H1 (cell line): Measurements from ENCODE around the gene DAB2IP. TPM values are rescaled to one million over a fixed set of nuclear protein-coding genes. Genes with fewer than 3 reads are reported as not detected.
A peak's percentile ranks its signal among the peaks of the same experiment; 100 is the strongest.

Experiments
- CTCF ChIA-PET: fragments of 300-600 bp; sonication (Branson Sonifier 250); formaldehyde crosslinking; loops from one replicate; lab custom pipeline; 2021; ENCODE audit not compliant: partially characterized antibody; lab: Charles Lee
- POLR2A ChIA-PET: fragments of 300-600 bp; sonication (Branson Sonifier 250); formaldehyde crosslinking; loops from one replicate; lab custom pipeline; 2021; ENCODE audit warnings: inconsistent platforms; ENCODE audit not compliant: partially characterized antibody; lab: Charles Lee
- DNase-seq, 2 experiments: peaks; one replicate each; pipeline versions ENCODE4 v3.0.0 to v3.0.0-alpha.2; 2010 to 2022; ENCODE audit warnings: low spot score in 2 of 2, low read depth in 1 of 2, mixed read lengths in 1 of 2
- FAIRE-seq: peaks from 2 replicates; lab custom pipeline; 2011; peaks lifted over from hg19 to GRCh38; lab: Jason Lieb, UNC
- H2AFZ ChIP-seq: 2 replicates; pipeline ENCODE4 v1.8.1; 2012; ENCODE audit warnings: low read length, inconsistent platforms
- H2AK5ac ChIP-seq: 2 replicates; pipeline ENCODE4 v1.6.1; 2013; ENCODE audit warnings: low read depth, low read length
- H2BK120ac ChIP-seq: replicated peaks from 2 replicates; pipeline ENCODE3; 2013; ENCODE audit warnings: low read depth, low read length, inconsistent platforms
- H2BK12ac ChIP-seq: 2 replicates; pipeline ENCODE4 v1.6.1; 2013; ENCODE audit warnings: low read depth, low read length
- H2BK15ac ChIP-seq: 2 replicates; pipeline ENCODE4 v1.6.1; 2013; ENCODE audit warnings: low read length
- H2BK20ac ChIP-seq: 2 replicates; pipeline ENCODE4 v1.6.1; 2013; ENCODE audit warnings: low read length
- H2BK5ac ChIP-seq: 2 replicates; pipeline ENCODE4 v1.6.1; 2013; ENCODE audit warnings: low read depth, low read length
- H3K14ac ChIP-seq: 2 replicates; pipeline ENCODE4 v1.6.1; 2013; ENCODE audit warnings: inconsistent platforms; ENCODE audit not compliant: insufficient read length
- H3K18ac ChIP-seq: 2 replicates; pipeline ENCODE4 v1.6.1; 2013; ENCODE audit warnings: low read length; ENCODE audit errors: extremely low read depth
- H3K23ac ChIP-seq: 2 replicates; pipeline ENCODE4 v1.6.1; 2013; ENCODE audit warnings: inconsistent platforms; ENCODE audit not compliant: insufficient read length
- H3K23me2 ChIP-seq: 2 replicates; pipeline ENCODE4 v1.6.1; 2013; ENCODE audit warnings: low read depth, low read length
- H3K27ac ChIP-seq: 2 replicates; pipeline ENCODE4 v1.6.1; 2011; ENCODE audit warnings: low read depth, low read length, inconsistent platforms
- H3K27me3 ChIP-seq, 4 experiments: replicated peaks in 1 of 4; 1 replicate in 1 of 4; 2 replicates in 3 of 4; pipeline versions ENCODE4 v1.6.1 to v1.8.1; 2011 to 2013; ENCODE audit warnings: low read length in 3 of 4, mild to moderate bottlenecking in 3 of 4, inconsistent platforms in 2 of 4, mixed read lengths in 2 of 4, moderate library complexity in 1 of 4; ENCODE audit not compliant: control insufficient read depth in 3 of 4, insufficient read depth in 3 of 4; ENCODE audit errors: extremely low read depth in 1 of 4
- H3K36me3 ChIP-seq, 4 experiments: 2 replicates each; pipeline versions ENCODE4 v1.6.1 to v1.8.1; 2011 to 2013; ENCODE audit warnings: mild to moderate bottlenecking in 4 of 4, low read length in 3 of 4, moderate library complexity in 2 of 4, control low read depth in 1 of 4, inconsistent platforms in 1 of 4; ENCODE audit not compliant: insufficient read depth in 4 of 4, control insufficient read depth in 2 of 4
- H3K4ac ChIP-seq: replicated peaks from 2 replicates; pipeline ENCODE3; 2013; ENCODE audit warnings: low read length, low read depth, mixed read lengths, inconsistent platforms; ENCODE audit not compliant: insufficient read length
- H3K4me1 ChIP-seq, 4 experiments: replicated peaks in 1 of 4; 1 replicate in 1 of 4; 2 replicates in 3 of 4; pipeline versions ENCODE4 v1.6.1 to v1.8.1; 2011 to 2013; ENCODE audit warnings: low read length in 3 of 4, inconsistent platforms in 2 of 4, mixed read lengths in 1 of 4; ENCODE audit not compliant: insufficient read depth in 4 of 4, control insufficient read depth in 3 of 4
- H3K4me2 ChIP-seq, 2 experiments: 2 replicates each; pipeline versions ENCODE4 v1.6.1 to v1.8.1; 2011 to 2013; ENCODE audit warnings: low read depth in 2 of 2, low read length in 2 of 2, control low read depth in 1 of 2, inconsistent platforms in 1 of 2, mild to moderate bottlenecking in 1 of 2; ENCODE audit not compliant: insufficient read depth in 1 of 2
- H3K4me3 ChIP-seq, 4 experiments: fragments of 200-600, 300-600 bp in 1 of 4; sonication (generic), shearing (Covaris generic), sonication (Bioruptor Twin) in 1 of 4; 2 replicates each; pipeline versions ENCODE4 v1.5.1 to v1.8.1; 2011 to 2016; ENCODE audit warnings: low read length in 4 of 4, low read depth in 3 of 4, control low read depth in 2 of 4, inconsistent platforms in 2 of 4, mild to moderate bottlenecking in 2 of 4, mixed read lengths in 1 of 4, moderate library complexity in 1 of 4; ENCODE audit not compliant: insufficient read depth in 2 of 4; ENCODE audit errors: extremely low read depth in 1 of 4
- H3K56ac ChIP-seq: replicated peaks from 2 replicates; pipeline ENCODE3; 2013; ENCODE audit warnings: low read depth, mild to moderate bottlenecking, mixed read lengths, low read length, inconsistent platforms; ENCODE audit not compliant: insufficient read length
- H3K79me1 ChIP-seq: 2 replicates; pipeline ENCODE4 v1.6.1; 2013; ENCODE audit warnings: low read depth, low read length, control low read depth
- H3K79me2 ChIP-seq, 2 experiments: 2 replicates each; pipeline versions ENCODE4 v1.6.1 to v1.8.1; 2012 to 2013; ENCODE audit warnings: low read length in 2 of 2, mild to moderate bottlenecking in 2 of 2, inconsistent platforms in 1 of 2; ENCODE audit not compliant: insufficient read depth in 2 of 2, control insufficient read depth in 1 of 2
- H3K9ac ChIP-seq, 4 experiments: replicated peaks in 1 of 4; 1 replicate in 1 of 4; 2 replicates in 3 of 4; pipeline versions ENCODE4 v1.6.1 to v1.8.1; 2011 to 2013; ENCODE audit warnings: low read depth in 3 of 4, low read length in 3 of 4, control low read depth in 2 of 4, mild to moderate bottlenecking in 2 of 4, moderate library complexity in 2 of 4, inconsistent platforms in 1 of 4; ENCODE audit errors: extremely low read depth in 1 of 4
- H3K9me3 ChIP-seq, 2 experiments: 2 replicates each; pipeline versions ENCODE4 v1.6.1 to v1.8.1; 2012 to 2013; ENCODE audit warnings: mild to moderate bottlenecking in 2 of 2, moderate library complexity in 2 of 2, control low read depth in 1 of 2, inconsistent platforms in 1 of 2, low read depth in 1 of 2, low read length in 1 of 2, mixed read lengths in 1 of 2; ENCODE audit not compliant: insufficient read depth in 2 of 2
- H4K20me1 ChIP-seq, 2 experiments: replicated peaks in 1 of 2; 2 replicates each; pipeline versions ENCODE3 to v1.8.1; 2011 to 2013; ENCODE audit warnings: inconsistent platforms in 2 of 2, low read length in 2 of 2, mild to moderate bottlenecking in 1 of 2; ENCODE audit not compliant: insufficient read depth in 2 of 2, control insufficient read depth in 1 of 2
- H4K5ac ChIP-seq: 2 replicates; pipeline ENCODE4 v1.6.1; 2013; ENCODE audit warnings: low read length, low read depth, mixed read lengths, inconsistent platforms; ENCODE audit not compliant: insufficient read length
- H4K8ac ChIP-seq: 2 replicates; pipeline ENCODE4 v1.8.0; 2013; ENCODE audit warnings: mild to moderate bottlenecking, moderate library complexity, low read length, inconsistent platforms; ENCODE audit not compliant: insufficient read depth; ENCODE audit errors: extremely low read depth
- H4K91ac ChIP-seq: replicated peaks from 2 replicates; pipeline ENCODE3; 2013; ENCODE audit warnings: low read length, mixed read lengths, inconsistent platforms; ENCODE audit not compliant: insufficient read length
- CBX8 ChIP-seq: fragments of 300-800, 300-1000 bp; sonication (generic); IDR thresholded peaks from 2 replicates; pipeline ENCODE4 v1.7.1; 2016; ENCODE audit warnings: low read depth, low read length, borderline replicate concordance
- EGR1 ChIP-seq: IDR thresholded peaks from 2 replicates; pipeline ENCODE4 v1.6.1; 2011; ENCODE audit warnings: low read depth, low read length, borderline replicate concordance
- FOSL1 ChIP-seq: IDR thresholded peaks from 2 replicates; pipeline ENCODE4 v1.6.1; 2011; ENCODE audit warnings: mild to moderate bottlenecking, low read depth, low read length, moderate library complexity; ENCODE audit not compliant: insufficient read depth
- GABPA ChIP-seq: IDR thresholded peaks from 2 replicates; pipeline ENCODE4 v1.6.1; 2011; ENCODE audit warnings: mild to moderate bottlenecking, low read length, moderate library complexity, borderline replicate concordance; ENCODE audit not compliant: insufficient read depth
- PHF8 ChIP-seq: fragments of 200-600 bp; sonication (generic); conservative IDR thresholded peaks from 2 replicates; pipeline ENCODE4 v1.7.1; 2012; ENCODE audit warnings: low read depth, mild to moderate bottlenecking, inconsistent platforms, low read length, moderate library complexity
- RFX5 ChIP-seq: IDR thresholded peaks from 2 replicates; pipeline ENCODE4 v1.6.1; 2011; ENCODE audit warnings: low read depth, low read length, improper control_type of control experiment, borderline replicate concordance
- SIN3A ChIP-seq, 2 experiments: IDR thresholded peaks in 1 of 2; conservative IDR thresholded peaks in 1 of 2; 2 replicates each; pipeline ENCODE4 v1.6.1; 2011 to 2012; ENCODE audit warnings: low read length in 2 of 2, improper control_type of control experiment in 1 of 2, low read depth in 1 of 2, mild to moderate bottlenecking in 1 of 2
- SIRT6 ChIP-seq: IDR thresholded peaks from one replicate; pipeline ENCODE4 v1.7.1; 2012; ENCODE audit warnings: low read length, inconsistent platforms
- SP4 ChIP-seq: IDR thresholded peaks from 2 replicates; pipeline ENCODE4 v1.6.1; 2012; ENCODE audit warnings: low read length, inconsistent platforms
- SUZ12 ChIP-seq: fragments of 200-600 bp; sonication (generic); IDR thresholded peaks from 2 replicates; pipeline ENCODE4 v1.6.1; 2012; ENCODE audit warnings: mild to moderate bottlenecking, inconsistent platforms, low read length, moderate library complexity, mixed read lengths
- YY1 ChIP-seq: IDR thresholded peaks from 2 replicates; pipeline ENCODE4 v1.6.1; 2011; ENCODE audit warnings: low read depth, mild to moderate bottlenecking, low read length
- WGBS, 2 experiments: shearing (Covaris generic) in 1 of 2; methylation state at CpG; one replicate each; pipeline versions ENCODE4 v1.1.6 to v1.1.7; 2013 to 2015; ENCODE audit warnings: low lambda C conversion rate in 2 of 2, mixed read lengths in 2 of 2, inconsistent platforms in 1 of 2, low coverage in 1 of 2, missing lambda C conversion rate in 1 of 2; ENCODE audit not compliant: insufficient replicate concordance in 2 of 2, insufficient coverage in 1 of 2, insufficient read length in 1 of 2; ENCODE audit errors: extremely low coverage in 1 of 2, missing lambda C conversion rate in 1 of 2; 5-methylcytosine and 5-hydroxymethylcytosine counted together
- polyA plus RNA-seq, 7 experiments: library from polyadenylated mRNA; depleted of rRNA in 3 of 7; stranded (reverse) in 5 of 7; unstranded in 2 of 7; fragments of >200 nt in 5 of 7; fragments of 200-250 nt in 2 of 7; gene quantifications; 1 replicate in 5 of 7; 2 replicates in 1 of 7; 4 replicates in 1 of 7; pipeline versions ENCODE4 v1.2.1 to v1.2.3, GENCODE V29; 2011 to 2013; ENCODE audit warnings: missing spikeins in 2 of 7, mixed read lengths in 2 of 7
- total RNA-seq: library from RNA; stranded (reverse); fragmentation: NEBNext Ultra II Directional; extraction: Animal tissue kit (Norgen Biotek cat#: 25700); gene quantifications from 2 replicates; pipeline ENCODE4 v1.2.1, GENCODE V29; 2021

Gene DAB2IP
- total and polyA plus RNA-seq, 2 of the 8 experiments (the other 6 are each of a cell fraction or from before 2014, with no cell fraction given) = 19.7 to 39.5 TPM

DNA sequence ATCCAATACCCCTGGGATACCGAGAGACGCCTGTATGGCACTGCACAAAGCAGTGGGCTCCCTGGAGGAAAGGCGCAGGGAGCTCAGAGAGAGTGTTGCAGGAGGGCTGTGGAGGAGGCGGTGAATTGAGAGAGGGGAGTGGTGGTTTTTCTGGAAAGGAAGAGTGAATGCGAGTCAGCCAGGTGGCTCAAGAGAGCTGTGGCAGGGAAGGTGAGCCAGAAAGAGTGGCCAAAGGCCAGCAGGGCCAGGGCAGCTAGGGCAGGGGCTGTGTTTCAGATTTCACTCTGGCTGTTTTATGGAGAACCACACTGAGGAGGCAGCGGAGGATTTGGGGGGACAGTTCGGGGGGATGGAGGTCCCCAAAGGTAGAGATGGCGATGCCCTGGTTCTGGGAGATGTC, 13.0 kb upstream of the DAB2IP start:
- WGBS, 2 experiments = 91% methylated on average over 8 of the region's 8 CpGs; no CpG with 5 or more reads in 1 of the 2 experiments

More for the DNA sequence above, 13.0 kb upstream of the DAB2IP start:
- H3K23me2 ChIP-seq = no peaks in the 10 kb centered on the region
- no peak overlapping the region for H2BK120ac ChIP-seq
- H3K14ac ChIP-seq = no peak overlapping the region
- no peaks in the 10 kb centered on the region for H3K9me3 ChIP-seq
- H3K36me3 ChIP-seq = no peaks in the 10 kb centered on the region
- CTCF ChIA-PET = interaction anchor here (0.7 to 24.2 kb wide), 18 partner anchors 7 to 351 kb away, joined by 3 to 670 read pairs (median 4); no protein-coding TSS in a partner anchor
- no peak overlapping the region for H3K27ac ChIP-seq
- H2BK12ac ChIP-seq = no peak overlapping the region
- no peaks in the 10 kb centered on the region; a peak in 1 of 4 replicates for H3K79me2 ChIP-seq
- no peak overlapping the region for H2BK15ac ChIP-seq
- no peaks in the 10 kb centered on the region for H3K27me3 ChIP-seq
- H3K4me2 ChIP-seq = no peak overlapping the region
- no peak overlapping the region for H2AFZ ChIP-seq
- H4K20me1 ChIP-seq = peaks cover 6 to 15% of the 10 kb centered on the region in 2 experiments
- H3K18ac ChIP-seq = no peak overlapping the region
- peaks cover 0 to 20% (median 13%) of the 10 kb centered on the region in 4 experiments; a peak in 5 of 7 replicates for H3K4me1 ChIP-seq
- no peak overlapping the region for H3K23ac ChIP-seq
- no peak overlapping the region for H3K56ac ChIP-seq
- no peak overlapping the region for H2BK20ac ChIP-seq
- H3K4me3 ChIP-seq = no peak overlapping the region
- 0 out of 2 replicates have a peak overlapping the region, but pooled peaks have one; percentile 24 for H2AK5ac ChIP-seq
- no peak for FAIRE-seq
- POLR2A ChIA-PET = no interaction called here
- no peak overlapping the region for H3K4ac ChIP-seq
- peaks cover 3% of the 10 kb centered on the region; the same call in 1 of the 2 replicates for H3K79me1 ChIP-seq
- no peak overlapping the region for H4K5ac ChIP-seq
- no peak for DNase-seq
- no peak overlapping the region for H4K91ac ChIP-seq
- H4K8ac ChIP-seq = no peak overlapping the region
- no peak overlapping the region for H3K9ac ChIP-seq
- TF ChIP-seq PHF8 (no peak), RFX5 (no peak), CBX8 (no peak), GABPA (no peak), EGR1 (no peak), SP4 (no peak), SUZ12 (no peak), SIRT6 (no peak), FOSL1 (no peak), SIN3A (conservative IDR thresholded peaks at IDR 0.05 in 1 of 2, IDR thresholded peaks at IDR 0.05 in 1 of 2; ENCODE audit: low read depth in 1 of 2, low read length in 2 of 2) (no peak), YY1 (no peak)
- H2BK5ac ChIP-seq = no peak overlapping the region
